Effector memory CD4-positive, alpha-beta T cell (primary cell): ENCODE results near the gene NOL6.
"Not testable (repeated sequence)": the region's sequence is repeated elsewhere in the genome, so short reads cannot be mapped to it uniquely, and the experiment has no call there.

Experiments
- DNase-seq, 3 donors: peaks; one replicate each; pipeline ENCODE4 v3.0.0-alpha.2; 2020
- H3K27ac ChIP-seq: 2 replicates; pipeline ENCODE4 v1.7.0; 2013; ENCODE audit warnings: mild to moderate bottlenecking, low read length, moderate library complexity; ENCODE audit not compliant: insufficient read depth, poor library complexity, severe bottlenecking
- H3K27me3 ChIP-seq: replicated peaks from 2 replicates; pipeline ENCODE4 v1.7.0; 2013; ENCODE audit warnings: mild to moderate bottlenecking, low read length; ENCODE audit not compliant: insufficient read depth, control insufficient read depth, poor library complexity, severe bottlenecking
- H3K36me3 ChIP-seq: 2 replicates; pipeline ENCODE4 v1.7.0; 2013; ENCODE audit warnings: mild to moderate bottlenecking, low read length, moderate library complexity; ENCODE audit not compliant: control insufficient read depth, insufficient read depth
- H3K4me1 ChIP-seq: 2 replicates; pipeline ENCODE4 v1.7.0; 2013; ENCODE audit warnings: low read length, mild to moderate bottlenecking; ENCODE audit not compliant: control insufficient read depth, insufficient read depth, poor library complexity, severe bottlenecking
- H3K4me3 ChIP-seq: 2 replicates; pipeline ENCODE4 v1.7.0; 2013; ENCODE audit warnings: low read length, low read depth, mild to moderate bottlenecking; ENCODE audit not compliant: insufficient read depth, poor library complexity, severe bottlenecking
- H3K9me3 ChIP-seq: 2 replicates; pipeline ENCODE4 v1.7.0; 2013; ENCODE audit warnings: mild to moderate bottlenecking, low read length, moderate library complexity; ENCODE audit not compliant: control insufficient read depth
- total RNA-seq, 3 donors: gene quantifications; one replicate each; lab custom pipeline; 2026; lab: John Stamatoyannopoulos, UW

The NOL6 gene
- total RNA-seq = 55.9 to 68.7 (median 58.3) reads per million in 3 donors

GRCh38 chr9:33473643-33474352 lies at the start of gene NOL6:
NOL6 (minus strand) TSS chr9:33473924; CDS start chr9:33473842, 82 bp downstream.
- peaks cover 11% of the 10 kb centered on the region for H3K4me1 ChIP-seq
- peaks cover 17% of the 10 kb centered on the region for H3K36me3 ChIP-seq
- H3K4me3 ChIP-seq = peak within 1 kb of the TSS; percentile 84
- H3K9me3 ChIP-seq = no peaks in the 10 kb centered on the region
- DNase-seq = peak; percentile 94 to 97 (median 97)
- H3K27me3 ChIP-seq = no peaks in the 10 kb centered on the region
- H3K27ac ChIP-seq = peak within 1 kb of the TSS; percentile 66

- H3K4me1 ChIP-seq, H3K36me3 ChIP-seq, H3K4me3 ChIP-seq, H3K27ac ChIP-seq, DNase-seq, H3K27me3 ChIP-seq, H3K9me3 ChIP-seq: not testable (repeated sequence)
Measured at GRCh38 chr9:33521861-33522260, 48.1 kb upstream of the NOL6 start.

GRCh38 chr9:33517934-33518577 lies 44.3 kb upstream of the NOL6 start:
- H3K27me3 ChIP-seq = not testable (repeated sequence)

GRCh38 chr9:33517373-33517772 lies 43.6 kb upstream of the NOL6 start:
- no peaks in the 10 kb centered on the region for H3K4me1 ChIP-seq
- H3K27ac ChIP-seq = no peak overlapping the region
- no peak for DNase-seq
- H3K4me3 ChIP-seq = no peak overlapping the region
- no peaks in the 10 kb centered on the region for H3K36me3 ChIP-seq
- no peaks in the 10 kb centered on the region for H3K27me3 ChIP-seq
- no peaks in the 10 kb centered on the region for H3K9me3 ChIP-seq

More at GRCh38 chr9:33517934-33518577, 44.3 kb upstream of the NOL6 start:
- not testable (repeated sequence) for DNase-seq, H3K4me3 ChIP-seq, H3K36me3 ChIP-seq, H3K9me3 ChIP-seq, H3K4me1 ChIP-seq, H3K27ac ChIP-seq

GRCh38 chr9:33516397-33516796 lies 42.7 kb upstream of the NOL6 start:
- not testable (repeated sequence) for H3K36me3 ChIP-seq, H3K9me3 ChIP-seq, H3K27me3 ChIP-seq, H3K4me1 ChIP-seq, H3K4me3 ChIP-seq, DNase-seq, H3K27ac ChIP-seq

- DNase-seq, H3K27ac ChIP-seq, H3K27me3 ChIP-seq: not testable (repeated sequence)
Measured at GRCh38 chr9:33515342-33515995, 41.7 kb upstream of the NOL6 start.

GRCh38 chr9:33512535-33512934 lies 38.8 kb upstream of the NOL6 start:
- not testable (repeated sequence) for H3K9me3 ChIP-seq, H3K4me3 ChIP-seq, H3K27me3 ChIP-seq, H3K36me3 ChIP-seq, DNase-seq, H3K4me1 ChIP-seq, H3K27ac ChIP-seq

More at GRCh38 chr9:33515342-33515995, 41.7 kb upstream of the NOL6 start:
- H3K36me3 ChIP-seq, H3K9me3 ChIP-seq, H3K4me1 ChIP-seq, H3K4me3 ChIP-seq: not testable (repeated sequence)

GRCh38 chr9:33511184-33511517 lies 37.4 kb upstream of the NOL6 start:
- not testable (repeated sequence) for H3K27me3 ChIP-seq, H3K27ac ChIP-seq, H3K4me1 ChIP-seq, DNase-seq, H3K9me3 ChIP-seq, H3K36me3 ChIP-seq
- H3K4me3 ChIP-seq = peak overlapping the region; percentile 92

- H3K36me3 ChIP-seq = no peaks in the 10 kb centered on the region
- peak overlapping the region; percentile 92 for H3K4me3 ChIP-seq
- no peak overlapping the region for H3K27ac ChIP-seq
- H3K9me3 ChIP-seq = no peaks in the 10 kb centered on the region
- H3K4me1 ChIP-seq = no peaks in the 10 kb centered on the region
- no peaks in the 10 kb centered on the region for H3K27me3 ChIP-seq
- no peak for DNase-seq
Measured at GRCh38 chr9:33510262-33511183, 36.8 kb upstream of the NOL6 start.
